H7 (cell line): ENCODE measurements around the gene PLXNB3. TPM values are rescaled to one million over a fixed set of nuclear protein-coding genes. Genes with fewer than 3 reads are reported as not detected.

Experiments used
- DNase-seq: peaks from one replicate; pipeline ENCODE4 v3.0.0; 2012
- H3K27me3 ChIP-seq: 2 replicates; pipeline ENCODE4 v1.6.0; 2011; ENCODE audit warnings: mild to moderate bottlenecking, low read length; ENCODE audit not compliant: control insufficient read depth, insufficient read depth
- H3K36me3 ChIP-seq: replicated peaks from 2 replicates; pipeline ENCODE4 v1.5.1; 2011; ENCODE audit warnings: low read length; ENCODE audit not compliant: control insufficient read depth, insufficient read depth
- H3K4me3 ChIP-seq: 2 replicates; pipeline ENCODE4 v1.5.1; 2011; ENCODE audit warnings: low read depth, mild to moderate bottlenecking, control low read depth, low read length, moderate library complexity; ENCODE audit not compliant: insufficient read depth
- total RNA-seq: library from RNA; depleted of rRNA; stranded (reverse); fragments of >200 nt; shearing (Covaris generic); gene quantifications from 2 replicates; pipeline ENCODE4 v1.2.3, GENCODE V29; 2014

Gene PLXNB3
- total RNA-seq, 1 experiment from 2014 or later, result not detected

- Histone ChIP-seq H3K27me3 (no peaks in the 10 kb centered on the region), H3K36me3 (no peaks in the 10 kb centered on the region), H3K4me3 (no peak overlapping the region)
- peak; percentile 51 for DNase-seq
Measured at GRCh38 chrX:153771415-153772315, 7.6 kb downstream of the PLXNB3 start.

DNA sequence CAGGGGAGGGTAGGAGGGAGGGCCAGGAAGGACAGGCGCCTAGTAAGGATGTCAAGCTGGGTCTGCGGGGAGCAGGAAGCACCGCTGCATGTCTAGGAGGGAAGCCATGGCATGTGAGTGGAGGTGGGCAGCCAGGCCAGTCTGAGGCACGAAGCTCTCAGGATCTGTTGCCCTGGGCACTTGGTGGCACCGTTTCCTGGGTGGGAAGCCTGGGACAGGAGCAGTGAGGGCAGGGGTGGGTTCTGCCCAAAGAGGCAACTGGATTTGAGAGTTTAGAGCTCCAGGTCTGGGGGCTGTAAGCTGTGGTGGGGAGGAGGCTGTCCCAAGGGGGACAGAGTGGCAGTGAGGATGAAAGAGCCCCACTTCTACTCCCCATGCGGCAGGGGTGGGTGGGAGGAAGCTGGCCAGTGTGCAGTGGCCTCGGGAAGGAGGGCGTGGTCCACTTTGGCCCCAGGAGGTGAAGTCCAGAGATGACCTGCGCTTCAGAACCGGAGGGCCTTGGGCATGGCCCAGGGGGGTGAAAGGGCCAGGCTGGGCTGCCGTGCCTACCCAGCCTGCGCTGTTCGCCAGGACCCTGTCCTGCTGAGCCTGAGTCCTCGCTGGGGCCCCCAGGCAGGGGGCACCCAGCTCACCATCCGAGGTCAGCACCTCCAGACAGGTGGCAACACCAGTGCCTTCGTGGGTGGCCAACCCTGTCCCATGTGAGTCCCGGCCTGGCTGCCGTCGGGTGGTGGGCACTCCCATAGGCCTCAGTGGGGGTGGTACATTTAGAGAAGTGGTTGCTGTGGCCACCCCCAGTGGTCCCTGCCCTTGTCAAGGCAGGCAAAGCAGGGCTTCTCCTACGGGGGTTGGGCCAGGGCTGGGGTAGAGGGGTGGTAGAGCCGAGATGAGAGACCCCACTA is 8.5 kb downstream of the PLXNB3 start:
- no peaks in the 10 kb centered on the region for H3K36me3 ChIP-seq
- peak; percentile 60 for DNase-seq
- no peak overlapping the region for H3K4me3 ChIP-seq

DNA sequence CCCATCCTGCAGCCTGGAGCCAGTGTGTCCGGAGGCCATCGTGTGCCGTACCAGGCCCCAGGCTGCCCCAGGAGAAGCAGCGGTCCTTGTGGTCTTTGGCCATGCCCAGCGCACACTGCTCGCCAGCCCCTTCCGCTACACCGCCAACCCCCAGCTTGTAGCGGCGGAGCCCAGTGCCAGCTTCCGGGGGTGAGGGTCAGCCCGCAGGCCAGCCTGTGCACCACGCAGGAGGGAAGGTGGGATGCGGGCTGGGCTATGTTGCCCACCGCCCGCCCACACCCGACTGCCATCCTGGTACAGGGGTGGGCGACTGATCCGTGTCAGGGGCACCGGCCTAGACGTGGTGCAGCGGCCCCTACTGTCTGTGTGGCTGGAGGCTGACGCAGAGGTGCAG is 9.2 kb downstream of the PLXNB3 start:
- H3K27me3 ChIP-seq, result no peaks in the 10 kb centered on the region
- H3K4me3 ChIP-seq, result no peak overlapping the region
- DNase-seq, result peak; percentile 61
- no peaks in the 10 kb centered on the region for H3K36me3 ChIP-seq

More for the DNA sequence above, 8.5 kb downstream of the PLXNB3 start:
- H3K27me3 ChIP-seq, result no peaks in the 10 kb centered on the region

DNA sequence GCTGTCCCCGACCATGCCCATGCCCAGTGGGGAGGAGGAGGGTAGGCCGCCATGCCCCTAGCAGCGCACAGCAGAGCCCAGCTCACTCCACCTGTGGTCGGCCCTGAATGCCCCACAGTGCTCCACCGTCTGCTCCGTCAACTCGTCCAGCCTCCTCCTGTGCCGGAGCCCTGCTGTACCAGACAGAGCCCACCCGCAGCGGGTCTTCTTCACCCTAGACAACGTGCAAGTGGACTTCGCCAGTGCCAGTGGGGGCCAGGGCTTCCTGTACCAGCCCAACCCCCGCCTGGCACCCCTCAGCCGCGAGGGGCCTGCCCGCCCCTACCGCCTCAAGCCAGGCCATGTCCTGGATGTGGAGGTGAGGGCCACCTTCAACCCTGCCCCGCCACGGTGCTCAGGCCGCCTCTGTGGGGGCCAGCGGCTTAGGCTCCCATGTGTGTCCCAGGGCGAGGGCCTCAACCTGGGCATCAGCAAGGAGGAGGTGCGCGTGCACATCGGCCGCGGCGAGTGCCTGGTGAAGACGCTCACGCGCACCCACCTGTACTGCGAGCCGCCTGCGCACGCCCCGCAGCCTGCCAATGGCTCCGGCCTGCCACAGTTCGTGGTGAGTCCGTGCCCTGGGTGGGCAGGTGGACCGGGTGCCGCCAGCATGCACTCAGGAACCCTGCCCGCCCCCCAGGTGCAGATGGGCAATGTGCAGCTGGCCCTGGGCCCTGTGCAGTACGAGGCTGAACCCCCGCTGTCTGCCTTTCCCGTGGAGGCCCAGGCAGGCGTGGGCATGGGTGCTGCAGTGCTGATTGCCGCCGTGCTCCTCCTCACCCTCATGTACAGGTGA is 9.9 kb downstream of the PLXNB3 start:
- Histone ChIP-seq H3K36me3 (no peaks in the 10 kb centered on the region), H3K27me3 (no peaks in the 10 kb centered on the region), H3K4me3 (no peak overlapping the region)
- DNase-seq, result peak; percentile 64

GRCh38 chrX:153774576-153775292 is 10.7 kb downstream of the PLXNB3 start:
- peak; percentile 57 for DNase-seq
- H3K36me3 ChIP-seq, result no peaks in the 10 kb centered on the region
- no peak overlapping the region for H3K4me3 ChIP-seq
- H3K27me3 ChIP-seq, result no peaks in the 10 kb centered on the region

GRCh38 chrX:153775293-153776119 is 11.5 kb downstream of the PLXNB3 start:
- DNase-seq, result peak; percentile 61
- Histone ChIP-seq H3K36me3 (no peaks in the 10 kb centered on the region), H3K27me3 (no peaks in the 10 kb centered on the region), H3K4me3 (no peak overlapping the region)

GRCh38 chrX:153776120-153776599 is 12.1 kb downstream of the PLXNB3 start:
- Histone ChIP-seq H3K4me3 (no peak overlapping the region), H3K36me3 (no peaks in the 10 kb centered on the region), H3K27me3 (no peaks in the 10 kb centered on the region)
- DNase-seq, result peak; percentile 59

DNA sequence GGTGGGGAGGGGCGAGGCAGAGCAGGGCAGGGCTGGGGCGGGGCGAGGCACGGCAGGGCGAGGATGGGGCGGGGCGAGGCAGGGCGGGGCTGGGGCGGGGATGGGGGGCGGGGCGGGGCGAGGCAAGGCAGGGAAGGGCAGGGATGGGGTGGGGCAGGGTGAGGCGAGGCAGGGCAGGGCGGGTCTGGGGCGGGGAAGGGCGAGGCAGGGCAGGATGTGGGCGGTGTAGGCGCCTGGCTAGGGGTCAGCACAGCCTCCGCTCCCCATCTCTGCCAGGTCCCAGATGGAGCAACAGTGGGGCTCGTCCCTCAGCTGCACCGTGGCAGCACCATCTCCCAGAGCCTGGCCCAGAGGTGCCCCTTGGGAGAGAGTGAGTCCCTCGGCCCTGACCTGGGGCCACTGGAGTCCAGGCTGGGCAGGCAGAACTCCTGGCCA is 12.6 kb downstream of the PLXNB3 start:
- Histone ChIP-seq H3K27me3 (no peaks in the 10 kb centered on the region), H3K4me3 (no peak overlapping the region), H3K36me3 (no peaks in the 10 kb centered on the region)
- DNase-seq, result peak; percentile 75

- Histone ChIP-seq H3K4me3 (no peak overlapping the region), H3K36me3 (no peaks in the 10 kb centered on the region)
- peak; percentile 62 for DNase-seq
Measured at GRCh38 chrX:153777261-153778090, 13.4 kb downstream of the PLXNB3 start.

DNA sequence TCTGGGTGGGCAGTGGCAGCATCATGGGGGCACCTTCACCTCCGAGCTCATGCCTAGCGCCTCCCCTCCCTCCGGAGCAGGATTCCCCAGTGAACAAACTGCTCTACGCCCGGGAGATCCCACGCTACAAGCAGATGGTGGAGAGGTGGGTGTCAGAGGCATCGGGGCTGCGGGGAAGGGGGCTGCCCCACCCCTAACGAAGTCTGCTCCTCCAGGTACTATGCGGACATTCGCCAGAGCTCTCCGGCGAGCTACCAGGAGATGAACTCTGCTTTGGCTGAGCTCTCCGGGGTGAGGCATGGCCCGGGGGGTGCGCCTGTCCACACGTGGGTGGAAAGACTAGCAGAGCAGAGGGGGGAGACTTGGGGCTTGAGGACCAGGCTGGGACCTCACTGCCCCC is 14.1 kb downstream of the PLXNB3 start:
- no peaks in the 10 kb centered on the region for H3K27me3 ChIP-seq

More at GRCh38 chrX:153777261-153778090, 13.4 kb downstream of the PLXNB3 start:
- no peaks in the 10 kb centered on the region for H3K27me3 ChIP-seq

GRCh38 chrX:153778684-153779101 is 14.6 kb downstream of the PLXNB3 start:
- DNase-seq, result no peak

More for the DNA sequence above, 14.1 kb downstream of the PLXNB3 start:
- DNase-seq, result peak; percentile 63
- Histone ChIP-seq H3K36me3 (no peaks in the 10 kb centered on the region), H3K4me3 (no peak overlapping the region)

More at GRCh38 chrX:153778684-153779101, 14.6 kb downstream of the PLXNB3 start:
- Histone ChIP-seq H3K36me3 (no peaks in the 10 kb centered on the region), H3K27me3 (no peaks in the 10 kb centered on the region), H3K4me3 (no peak overlapping the region)
